Measurements from ENCODE around the gene GPA33. TPM values are rescaled to one million over a fixed set of nuclear protein-coding genes. Genes with fewer than 3 reads are reported as not detected.

The GPA33 gene
- total and polyA plus RNA-seq, 10 of the 15 experiments (the other 5 are each of a cell fraction or from before 2014, with no cell fraction given): 0.09 to 0.27 (median 0.21) TPM; not detected in 1

DNA sequence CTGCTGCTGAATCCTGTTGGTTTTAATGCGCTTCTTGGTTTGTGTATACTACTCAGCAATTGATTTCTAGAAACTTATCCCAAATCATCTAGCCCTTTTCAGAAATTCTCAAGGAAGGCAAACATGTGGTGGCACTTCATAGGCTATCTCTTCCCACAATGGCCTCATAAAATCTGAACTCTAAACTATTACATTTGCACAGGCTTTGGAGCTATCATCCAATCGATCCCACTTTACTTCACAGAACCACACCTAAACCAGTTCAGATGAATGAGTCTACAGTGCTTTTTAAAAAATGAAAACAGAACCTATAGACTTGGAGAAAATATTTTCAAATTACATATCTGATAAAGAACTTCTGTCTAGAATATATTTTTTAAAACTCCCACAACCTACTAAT, 10.6 kb upstream of the GPA33 start (continued):
- TF ChIP-seq SMC3 (IDR thresholded peaks at IDR 0.05; ENCODE audit: borderline replicate concordance, low read length): no peak
- no peak for TF ChIP-seq SREBF1 (IDR thresholded peaks at IDR 0.05; ENCODE audit: low read length)

DNA sequence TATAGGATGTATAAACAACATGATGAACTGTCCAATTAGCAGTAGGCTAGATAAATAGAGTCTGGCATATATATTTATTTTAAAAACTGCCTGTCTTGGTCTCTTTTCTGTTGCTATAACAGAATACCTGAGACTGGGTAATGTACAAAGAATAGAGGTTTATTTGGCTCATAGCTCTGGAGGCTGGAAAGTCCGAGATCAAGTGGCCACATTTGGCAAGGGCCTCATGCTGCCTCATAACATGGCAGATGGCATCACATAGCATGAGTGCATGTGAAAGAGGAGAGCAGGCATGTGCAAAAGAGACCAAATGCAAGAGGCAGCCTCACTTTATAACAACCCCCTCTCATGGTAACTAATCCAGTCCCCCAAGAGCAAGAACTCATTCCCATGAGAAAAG, 9.7 kb upstream of the GPA33 start:
- in situ Hi-C loops (cut with MboI): no loop called here
- peaks cover 7% of the 10 kb centered on the region; the same call in 1 of the 2 replicates for H3K4me1 ChIP-seq (ENCODE audit: control insufficient read depth, insufficient read depth, low read length)
- ChIA-PET RAD21 (ENCODE audit: unreplicated experiment) (no interaction called here), SMC1A (ENCODE audit: uncharacterized antibody, unreplicated experiment) (no interaction called here), CTCF (interaction anchor here (0.6 to 1.4 kb wide), 3 partner anchors 10 to 408 kb away, joined by 3 read pairs; partner anchors contain the start of gene GPA33), POLR2A (no interaction called here)
- no peaks in the 10 kb centered on the region for H3K27me3 ChIP-seq (replicated peaks in 1 of 2; ENCODE audit: control insufficient read depth in 2 of 2, insufficient read depth in 2 of 2, low read length in 1 of 2)
- no peak overlapping the region for H3K27ac ChIP-seq (ENCODE audit: control insufficient read depth, insufficient read depth)
- TF ChIP-seq SMC3 (IDR thresholded peaks at IDR 0.05; ENCODE audit: borderline replicate concordance, low read length): no peak
- no peak for TF ChIP-seq CEBPB (IDR thresholded peaks at IDR 0.05; ENCODE audit: borderline replicate concordance in 1 of 2, low read depth in 2 of 2, low read length in 2 of 2)
- TF ChIP-seq ZNF384 (IDR thresholded peaks at IDR 0.05; ENCODE audit: borderline replicate concordance, low read depth, low read length): no peak
- TF ChIP-seq HDGF (IDR thresholded peaks at IDR 0.05): no peak
- TF ChIP-seq CHD4 (IDR thresholded peaks at IDR 0.05): no peak
- no peak for TF ChIP-seq TBL1XR1 (IDR thresholded peaks at IDR 0.05; ENCODE audit: low read depth, low read length)
- no peak for FAIRE-seq
- H3K9me3 ChIP-seq (replicated peaks; ENCODE audit: control insufficient read depth, insufficient read depth, low read length): no peaks in the 10 kb centered on the region; the same call in 2 of the 3 replicates
- H3K4me3 ChIP-seq: no peak overlapping the region
- WGBS (ENCODE audit: insufficient coverage, insufficient replicate concordance, low lambda C conversion rate, missing lambda C conversion rate): 0% methylated on average over 1 of the region's 1 CpG
- no peak for ATAC-seq
- no peak overlapping the region for H3K9ac ChIP-seq (ENCODE audit: control insufficient read depth, insufficient read depth, low read length)
- H3K36me3 ChIP-seq (ENCODE audit: control insufficient read depth in 2 of 2, insufficient read depth in 2 of 2, low read length in 1 of 2): no peaks in the 10 kb centered on the region
- intact Hi-C loops (cut with micrococcal nuclease; ENCODE audit: unreplicated experiment): no loop called here
- no peak overlapping the region for H2AFZ ChIP-seq (ENCODE audit: control insufficient read depth, low read depth, low read length)
- no peak overlapping the region for H3K4me2 ChIP-seq (ENCODE audit: control insufficient read depth, insufficient read depth)
- H3K79me2 ChIP-seq (ENCODE audit: control insufficient read depth, insufficient read depth, low read length): no peaks in the 10 kb centered on the region
- BruUV-seq (replicated peaks): no TSS peak
- no peak for DNase-seq (ENCODE audit: low read depth, low spot score)
- H4K20me1 ChIP-seq (ENCODE audit: control insufficient read depth, insufficient read depth): no peaks in the 10 kb centered on the region

- DNase-seq (ENCODE audit: low read depth, low spot score) (no peak), FAIRE-seq (no peak), ATAC-seq (no peak)
- Histone ChIP-seq H3K36me3 (ENCODE audit: control insufficient read depth in 2 of 2, insufficient read depth in 2 of 2, low read length in 1 of 2) (no peaks in the 10 kb centered on the region), H3K4me1 (ENCODE audit: control insufficient read depth, insufficient read depth, low read length) (peaks cover 7% of the 10 kb centered on the region; the same call in 1 of the 2 replicates), H3K27me3 (replicated peaks in 1 of 2; ENCODE audit: control insufficient read depth in 2 of 2, insufficient read depth in 2 of 2, low read length in 1 of 2) (no peaks in the 10 kb centered on the region), H3K4me3 (no peak overlapping the region), H3K9ac (ENCODE audit: control insufficient read depth, insufficient read depth, low read length) (no peak overlapping the region), H4K20me1 (ENCODE audit: control insufficient read depth, insufficient read depth) (no peaks in the 10 kb centered on the region), H2AFZ (ENCODE audit: control insufficient read depth, low read depth, low read length) (no peak overlapping the region), H3K79me2 (ENCODE audit: control insufficient read depth, insufficient read depth, low read length) (no peaks in the 10 kb centered on the region), H3K27ac (ENCODE audit: control insufficient read depth, insufficient read depth) (no peak overlapping the region), H3K9me3 (replicated peaks; ENCODE audit: control insufficient read depth, insufficient read depth, low read length) (no peaks in the 10 kb centered on the region; the same call in 2 of the 3 replicates), H3K4me2 (ENCODE audit: control insufficient read depth, insufficient read depth) (no peak overlapping the region)
- POLR2A ChIA-PET: interaction anchor here (0.6 kb wide), 1 partner anchor 169 kb away, joined by 3 read pairs; no protein-coding TSS in a partner anchor
- in situ Hi-C loops (cut with MboI) (no loop called here), intact Hi-C loops (cut with micrococcal nuclease; ENCODE audit: unreplicated experiment) (no loop called here)
- TF ChIP-seq ESRRA (IDR thresholded peaks at IDR 0.05; ENCODE audit: low read length): no peak
- no peak for TF ChIP-seq ZNF24 (IDR thresholded peaks at IDR 0.05)
- TF ChIP-seq CBX3 (IDR thresholded peaks at IDR 0.05; ENCODE audit: borderline replicate concordance, low read depth): no peak
- no peak for TF ChIP-seq IRF4 (IDR thresholded peaks at IDR 0.05; ENCODE audit: low read depth, low read length)
- TF ChIP-seq YY1 (IDR thresholded peaks at IDR 0.05; ENCODE audit: low read depth, low read length): no peak
- TF ChIP-seq ZNF592 (IDR thresholded peaks at IDR 0.05): no peak
- TF ChIP-seq MEF2A (IDR thresholded peaks at IDR 0.05; ENCODE audit: insufficient read depth, low read depth, low read length): no peak
- CTCF ChIA-PET: no interaction called here
- no TSS peak for BruUV-seq (replicated peaks)
- RAD21 ChIA-PET (ENCODE audit: unreplicated experiment): no interaction called here
- SMC1A ChIA-PET (ENCODE audit: uncharacterized antibody, unreplicated experiment): no interaction called here
- WGBS (ENCODE audit: insufficient coverage, insufficient replicate concordance, low lambda C conversion rate, missing lambda C conversion rate): 7% methylated on average over 5 of the region's 5 CpGs
Observed at GRCh38 chr1:167095368-167095767, 5.2 kb upstream of the GPA33 start.
